Esophagus squamous epithelium (tissue), 5 donors: ENCODE results near the gene TNFAIP8L1. TPM values are rescaled to one million over a fixed set of nuclear protein-coding genes. Genes with fewer than 3 reads are reported as not detected.

Experiments
- DNase-seq: peaks from one replicate; lab custom pipeline; 2025; lab: John Stamatoyannopoulos, UW
- H3K27ac ChIP-seq, 4 donors: fragments of 200-600 bp; sonication (generic); one replicate each; pipeline ENCODE4 v1.5.1; 2016 to 2019; ENCODE audit warnings: mild to moderate bottlenecking in 1 of 4
- H3K27me3 ChIP-seq, 4 donors: fragments of 200-600 bp; sonication (generic); 1 replicate in 3 of 4; 2 replicates in 1 of 4; pipeline versions ENCODE4 v1.5.1 to v1.6.0; 2017 to 2021; ENCODE audit warnings: antibody characterized with exemption in 1 of 4
- H3K36me3 ChIP-seq, 3 donors: fragments of 200-600 bp; sonication (generic); one replicate each; pipeline ENCODE4 v1.5.1; 2016 to 2019
- H3K4me1 ChIP-seq, 3 donors: fragments of 200-600 bp; sonication (generic); one replicate each; pipeline ENCODE4 v1.5.1; 2017 to 2019
- H3K4me3 ChIP-seq, 4 donors: fragments of 200-600 bp; sonication (generic); 1 replicate in 3 of 4; 2 replicates in 1 of 4; pipeline ENCODE4 v1.5.1; 2016 to 2019; ENCODE audit warnings: mild to moderate bottlenecking in 2 of 4, moderate library complexity in 1 of 4
- H3K9me3 ChIP-seq, 3 donors: fragments of 200-600 bp; sonication (generic); one replicate each; pipeline ENCODE4 v1.5.1; 2016 to 2019
- POLR2A ChIP-seq, 4 donors: fragments of 450-650 bp; IDR thresholded peaks; one replicate each; pipeline ENCODE4 v1.6.1; 2017; ENCODE audit warnings: antibody characterized with exemption in 4 of 4, mild to moderate bottlenecking in 4 of 4, moderate library complexity in 3 of 4
- WGBS, 2 donors: methylation state at CpG; one replicate each; pipeline ENCODE4 v1.1.5; 2018; 5-methylcytosine and 5-hydroxymethylcytosine counted together
- intact Hi-C: fragments of 100-400 bp; cut with DNase I; formaldehyde crosslinking; loops from one replicate; pipeline ENCODE4 v1.15.0; 2022
- total RNA-seq, 4 donors: library from RNA; depleted of rRNA; stranded (reverse); fragments of >200 nt; gene quantifications; one replicate each; pipeline ENCODE4 v1.1.0, GENCODE V29; 2016
- TF ChIP-seq, protein P1 (sequence below), 6 experiments: fragments of 450-650 bp in 4 of 6; fragments of 200-600 bp in 2 of 6; sonication (generic) in 2 of 6; IDR thresholded peaks; one replicate each; pipeline ENCODE4 v1.5.1; 2016 to 2019; ENCODE audit warnings: antibody characterized with exemption in 6 of 6, mild to moderate bottlenecking in 4 of 6, moderate library complexity in 4 of 6
- donor health status: DM: yes; HTN: yes; CAD: no.

The TNFAIP8L1 gene
- total RNA-seq, 4 donors from 2014 or later, result 3.6 to 6.2 (median 4.4) TPM

DNA sequence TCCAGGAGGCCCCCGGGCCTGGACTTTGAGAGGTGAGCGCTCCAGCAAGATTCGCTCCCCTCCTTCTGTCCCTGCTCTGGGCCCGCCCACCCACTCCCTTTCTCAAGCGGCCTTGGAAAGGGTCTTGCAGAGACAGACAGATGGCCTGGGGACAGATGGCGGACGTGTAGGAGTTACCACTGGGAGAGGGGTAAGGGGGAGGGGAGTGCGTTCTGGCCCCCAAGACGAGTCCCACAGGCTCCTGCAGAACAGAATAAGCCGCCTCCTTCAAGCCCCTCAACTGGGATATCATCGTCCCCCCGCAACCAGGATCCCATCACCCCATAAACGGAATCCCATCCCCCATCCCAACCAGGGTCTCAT is 3.6 kb upstream of the TNFAIP8L1 start:
- H3K4me3 ChIP-seq, result peak overlapping the region; percentile 32 to 71 (median 50)
- TF ChIP-seq, protein P1, sequence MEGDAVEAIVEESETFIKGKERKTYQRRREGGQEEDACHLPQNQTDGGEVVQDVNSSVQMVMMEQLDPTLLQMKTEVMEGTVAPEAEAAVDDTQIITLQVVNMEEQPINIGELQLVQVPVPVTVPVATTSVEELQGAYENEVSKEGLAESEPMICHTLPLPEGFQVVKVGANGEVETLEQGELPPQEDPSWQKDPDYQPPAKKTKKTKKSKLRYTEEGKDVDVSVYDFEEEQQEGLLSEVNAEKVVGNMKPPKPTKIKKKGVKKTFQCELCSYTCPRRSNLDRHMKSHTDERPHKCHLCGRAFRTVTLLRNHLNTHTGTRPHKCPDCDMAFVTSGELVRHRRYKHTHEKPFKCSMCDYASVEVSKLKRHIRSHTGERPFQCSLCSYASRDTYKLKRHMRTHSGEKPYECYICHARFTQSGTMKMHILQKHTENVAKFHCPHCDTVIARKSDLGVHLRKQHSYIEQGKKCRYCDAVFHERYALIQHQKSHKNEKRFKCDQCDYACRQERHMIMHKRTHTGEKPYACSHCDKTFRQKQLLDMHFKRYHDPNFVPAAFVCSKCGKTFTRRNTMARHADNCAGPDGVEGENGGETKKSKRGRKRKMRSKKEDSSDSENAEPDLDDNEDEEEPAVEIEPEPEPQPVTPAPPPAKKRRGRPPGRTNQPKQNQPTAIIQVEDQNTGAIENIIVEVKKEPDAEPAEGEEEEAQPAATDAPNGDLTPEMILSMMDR (IDR thresholded peaks at IDR 0.05), result no peak
- no peak for TF ChIP-seq POLR2A (IDR thresholded peaks at IDR 0.05)
- no CpG with 5 or more reads among the region's 13 CpGs for WGBS, 2 donors

DNA sequence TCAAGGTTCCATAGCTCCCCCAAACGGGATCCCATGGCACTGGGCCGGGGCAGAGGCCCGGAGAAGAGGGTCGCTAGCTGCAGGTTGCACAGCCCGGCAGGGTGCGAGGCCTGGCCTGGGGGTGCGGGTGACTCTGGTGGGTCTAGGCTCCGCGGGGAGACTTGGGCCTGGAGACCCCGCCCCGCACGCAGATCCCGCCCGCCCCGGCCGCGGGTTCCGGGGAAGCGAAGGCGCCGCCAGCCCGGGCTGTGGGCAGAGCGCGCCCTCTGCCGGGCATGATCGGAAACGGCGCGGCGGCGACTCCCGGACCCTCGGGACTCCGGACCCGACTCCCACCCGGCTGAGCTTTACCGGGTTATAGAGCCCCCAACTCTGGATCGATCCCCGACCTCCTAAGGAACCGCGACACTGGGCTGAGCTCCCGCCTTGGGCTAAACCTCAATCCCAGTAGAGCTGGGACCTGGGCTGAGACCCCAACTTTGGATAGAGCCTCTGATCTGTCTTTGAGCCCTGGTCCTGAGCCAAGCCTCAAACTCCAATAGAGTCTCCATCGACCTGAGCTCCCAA is 3.1 kb upstream of the TNFAIP8L1 start:
- intact Hi-C loops, result no loop called here
- H3K36me3 ChIP-seq, result no peaks in the 10 kb centered on the region
- 0% methylated on average over 1 to 5 of the region's 43 CpGs for WGBS, 2 donors
- no peak for TF ChIP-seq POLR2A (IDR thresholded peaks at IDR 0.05)
- TF ChIP-seq, protein P1 (IDR thresholded peaks at IDR 0.05), result peak; percentile 83 to 98 (median 94)
- H3K4me1 ChIP-seq, result peaks cover 23 to 61% (median 40%) of the 10 kb centered on the region in 3 donors
- H3K4me3 ChIP-seq, result peak overlapping the region; percentile 32 to 71 (median 50)
- H3K9me3 ChIP-seq, result no peaks in the 10 kb centered on the region
- DNase-seq, result no peak
- H3K27me3 ChIP-seq, result peaks cover 0 to 22% (median 0%) of the 10 kb centered on the region in 4 donors
- peak overlapping the region; percentile 12 to 56 (median 52) for H3K27ac ChIP-seq

More for the DNA sequence above, 3.6 kb upstream of the TNFAIP8L1 start:
- H3K9me3 ChIP-seq, result no peaks in the 10 kb centered on the region
- peaks cover 18 to 56% (median 35%) of the 10 kb centered on the region in 3 donors for H3K4me1 ChIP-seq
- intact Hi-C loops, result no loop called here
- DNase-seq, result no peak
- H3K27me3 ChIP-seq, result peaks cover 0 to 22% (median 0%) of the 10 kb centered on the region in 4 donors
- no peaks in the 10 kb centered on the region for H3K36me3 ChIP-seq
- peak overlapping the region in 3 of 4 donors; percentile 50 to 56 (median 55) for H3K27ac ChIP-seq

GRCh38 chr19:4636761-4637160 is 2.6 kb upstream of the TNFAIP8L1 start:
- Histone ChIP-seq H3K9me3 (no peaks in the 10 kb centered on the region), H3K27ac (peak overlapping the region in 1 of 4 donors; percentile 56), H3K27me3 (peaks cover 0 to 22% (median 0%) of the 10 kb centered on the region in 4 donors), H3K4me3 (peak overlapping the region in 1 of 4 donors; percentile 71), H3K36me3 (no peaks in the 10 kb centered on the region), H3K4me1 (peaks cover 27 to 66% (median 41%) of the 10 kb centered on the region in 3 donors)
- intact Hi-C loops, result no loop called here
- no peak for TF ChIP-seq POLR2A (IDR thresholded peaks at IDR 0.05)
- TF ChIP-seq, protein P1 (IDR thresholded peaks at IDR 0.05), result no peak
- DNase-seq, result no peak
- WGBS, 2 donors, result 72% methylated on average over 5 of the region's 8 CpGs; no CpG with 5 or more reads in 1 of the 2 donors

DNA sequence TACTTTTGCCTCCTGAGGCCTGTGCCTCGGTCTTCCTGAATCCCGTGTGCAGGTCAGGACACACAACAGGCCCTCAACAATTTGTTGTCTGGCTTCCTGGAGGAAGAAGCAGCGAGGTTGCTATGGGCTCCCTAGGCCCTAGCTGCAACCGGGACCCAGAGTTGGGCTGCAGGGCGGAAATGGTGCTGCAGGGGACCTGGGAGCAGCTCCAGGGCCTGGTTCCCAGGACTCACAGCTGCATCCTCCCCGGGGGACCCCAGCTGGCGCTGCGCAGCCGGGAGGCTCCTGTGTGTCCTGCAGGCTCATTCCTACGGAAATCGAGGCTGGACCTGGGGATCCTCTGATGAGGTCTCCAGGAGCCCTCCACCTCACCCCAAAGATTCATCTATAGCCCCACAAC is 999 bp upstream of the TNFAIP8L1 start:
- Histone ChIP-seq H3K4me3 (no peak overlapping the region), H3K9me3 (no peaks in the 10 kb centered on the region), H3K4me1 (peaks cover 27 to 66% (median 41%) of the 10 kb centered on the region in 3 donors), H3K36me3 (no peaks in the 10 kb centered on the region), H3K27me3 (peaks cover 0 to 19% (median 0%) of the 10 kb centered on the region in 4 donors), H3K27ac (peak overlapping the region in 3 of 4 donors; percentile 50 to 84 (median 79))
- TF ChIP-seq, protein P1 (IDR thresholded peaks at IDR 0.05), result no peak
- no peak for TF ChIP-seq POLR2A (IDR thresholded peaks at IDR 0.05)
- no peak for DNase-seq
- intact Hi-C loops, result no loop called here
- 42 to 75% methylated on average over 2 to 5 of the region's 11 CpGs for WGBS, 2 donors

DNA sequence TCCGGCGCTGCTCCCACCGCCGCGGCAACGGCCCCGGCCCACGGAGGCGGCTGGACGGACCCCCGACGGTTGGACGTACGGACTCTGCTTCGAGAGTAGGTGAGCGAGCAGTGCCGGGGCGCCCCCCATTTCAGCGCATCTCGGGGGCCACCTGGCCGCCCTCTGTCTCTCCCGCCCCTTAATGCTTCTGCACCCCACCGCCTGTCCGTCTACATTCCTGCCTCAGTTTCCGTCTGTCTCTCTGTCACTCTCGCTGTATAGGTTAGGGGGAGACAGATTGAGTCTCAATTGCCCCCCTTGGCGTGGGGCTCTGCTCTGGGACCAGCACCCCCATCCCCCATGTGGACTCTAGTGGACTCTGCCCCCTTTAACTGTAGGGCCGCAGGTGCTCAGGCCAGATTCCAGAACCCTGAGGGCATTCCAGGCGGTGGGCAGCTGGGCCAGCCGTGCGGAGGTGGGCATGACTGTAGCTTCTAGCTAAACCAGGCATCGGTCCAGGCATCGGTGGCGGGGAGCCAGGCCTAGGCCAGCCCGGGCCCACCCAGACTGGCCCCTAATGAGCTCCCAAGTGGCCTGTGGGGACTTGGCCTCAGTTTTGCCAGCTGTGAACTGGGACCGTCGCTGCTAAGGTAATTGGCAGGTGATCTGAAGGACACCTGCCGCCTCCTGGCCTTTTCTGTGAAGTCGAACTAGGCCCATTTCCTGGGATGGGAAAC is 373 bp downstream of the TNFAIP8L1 start:
- WGBS, 2 donors, result 3 to 17% methylated on average over 5 to 10 of the region's 39 CpGs
- no peak for DNase-seq
- no peaks in the 10 kb centered on the region for H3K9me3 ChIP-seq
- TF ChIP-seq POLR2A (IDR thresholded peaks at IDR 0.05), result no peak
- TF ChIP-seq, protein P1 (IDR thresholded peaks at IDR 0.05), result peak in 1 of 6 experiments; percentile 2
- peak overlapping the region; percentile 63 to 89 (median 66) for H3K4me3 ChIP-seq
- intact Hi-C loops, result no loop called here
- H3K4me1 ChIP-seq, result peaks cover 27 to 57% (median 40%) of the 10 kb centered on the region in 3 donors
- H3K27me3 ChIP-seq, result peaks cover 0 to 13% (median 0%) of the 10 kb centered on the region in 4 donors
- peak overlapping the region; percentile 71 to 87 (median 82) for H3K27ac ChIP-seq
- H3K36me3 ChIP-seq, result no peaks in the 10 kb centered on the region
